HG03439 (cell line): ENCODE results near the gene GHRHR.

Experiments used
- ATAC-seq: cut with Tn5 transposase; IDR thresholded peaks from one replicate; pipeline ENCODE4 v1.9.1; 2021; ENCODE audit warnings: mild to moderate bottlenecking, moderate library complexity; ENCODE audit not compliant: unreplicated experiment

GHRHR gene

DNA sequence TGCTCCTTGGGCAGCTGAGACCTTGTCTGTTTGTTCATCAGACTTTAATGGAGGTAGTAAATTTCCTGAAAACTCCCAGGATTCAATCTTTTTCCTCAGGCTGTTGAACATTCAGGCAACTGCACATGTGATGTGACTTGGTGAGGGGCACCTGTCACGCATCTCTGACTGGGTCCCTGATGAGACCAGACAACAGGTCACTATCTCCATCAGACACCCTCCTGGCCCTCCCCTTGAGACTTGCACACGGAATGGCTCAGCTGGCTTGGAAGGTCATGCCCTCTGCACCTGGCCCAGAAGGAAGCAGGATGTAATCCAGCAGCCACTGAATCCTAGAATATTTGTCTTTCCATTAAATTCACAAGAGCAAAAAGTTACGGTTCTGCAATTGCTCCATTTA, 36.2 kb upstream of the GHRHR start:
- no peak for ATAC-seq

DNA sequence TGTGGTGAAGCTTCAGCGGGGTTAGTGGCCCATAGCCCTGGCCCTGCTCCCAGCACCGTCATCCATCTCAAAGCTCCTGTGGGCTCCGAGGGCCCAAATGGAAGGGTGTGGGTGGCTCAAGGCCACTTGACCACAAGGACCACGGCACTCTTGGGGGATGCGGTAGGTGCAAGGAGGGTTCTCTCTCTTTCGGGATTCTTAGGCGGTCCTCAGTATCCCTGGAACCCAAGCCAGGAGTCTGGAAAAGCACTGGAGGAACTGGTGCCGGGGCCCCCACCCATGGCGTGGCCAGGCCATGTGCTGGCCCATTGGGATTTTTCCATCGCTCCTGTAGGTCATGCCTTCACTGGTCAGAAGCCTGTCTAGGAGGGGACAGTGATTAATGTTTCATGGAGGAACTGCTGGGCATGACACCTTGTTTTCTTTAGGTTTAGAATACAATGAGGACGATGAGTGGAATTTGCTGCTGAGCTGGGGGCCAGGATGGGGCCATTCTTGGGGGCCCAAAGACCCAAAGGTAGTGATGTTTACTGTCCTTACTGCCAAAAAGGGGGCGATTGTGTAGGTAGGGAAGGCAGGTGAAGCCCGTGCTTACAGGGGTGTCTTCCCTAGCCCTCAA, 35.4 kb upstream of the GHRHR start:
- no peak for ATAC-seq

DNA sequence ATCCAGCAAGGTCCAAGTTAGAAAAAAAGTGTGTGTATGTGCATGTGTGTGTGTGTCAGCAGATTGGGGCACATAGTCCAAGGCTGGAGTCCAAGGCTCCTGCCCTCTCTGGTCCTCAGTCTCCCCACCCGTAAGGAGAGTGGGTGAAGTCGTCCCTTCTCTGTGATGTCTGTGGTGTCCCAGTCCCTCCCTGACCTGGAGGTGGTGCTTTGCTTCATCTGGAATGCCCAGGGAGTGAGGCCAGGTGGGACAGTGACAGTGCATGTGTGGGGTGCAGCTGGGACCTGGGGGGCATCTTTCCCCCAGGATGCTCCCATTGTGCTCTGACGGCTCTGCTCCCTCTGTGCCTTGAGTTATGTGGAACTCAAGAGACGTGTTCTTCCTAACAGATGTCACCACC, 34.1 kb upstream of the GHRHR start:
- ATAC-seq: no peak

DNA sequence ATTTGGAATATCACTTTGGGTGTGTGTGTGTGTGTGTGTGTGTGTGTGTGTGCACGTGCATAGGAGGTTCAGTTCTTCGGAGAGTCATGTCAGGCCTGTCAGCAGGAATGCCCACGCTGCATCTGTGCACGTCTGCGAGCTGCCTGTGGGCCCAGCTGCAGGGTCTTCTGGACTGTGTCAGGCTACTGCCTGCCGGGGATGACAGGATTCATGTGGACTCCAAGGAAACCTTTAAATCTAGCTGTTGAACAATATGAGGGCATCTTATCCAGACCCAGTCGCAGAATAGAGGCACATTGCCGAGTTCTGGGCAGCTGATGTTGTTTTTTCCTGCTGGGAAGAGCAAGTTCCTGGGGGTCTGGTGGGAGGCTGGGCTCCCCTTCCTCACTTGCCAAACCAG, 33.1 kb upstream of the GHRHR start:
- ATAC-seq: no peak

DNA sequence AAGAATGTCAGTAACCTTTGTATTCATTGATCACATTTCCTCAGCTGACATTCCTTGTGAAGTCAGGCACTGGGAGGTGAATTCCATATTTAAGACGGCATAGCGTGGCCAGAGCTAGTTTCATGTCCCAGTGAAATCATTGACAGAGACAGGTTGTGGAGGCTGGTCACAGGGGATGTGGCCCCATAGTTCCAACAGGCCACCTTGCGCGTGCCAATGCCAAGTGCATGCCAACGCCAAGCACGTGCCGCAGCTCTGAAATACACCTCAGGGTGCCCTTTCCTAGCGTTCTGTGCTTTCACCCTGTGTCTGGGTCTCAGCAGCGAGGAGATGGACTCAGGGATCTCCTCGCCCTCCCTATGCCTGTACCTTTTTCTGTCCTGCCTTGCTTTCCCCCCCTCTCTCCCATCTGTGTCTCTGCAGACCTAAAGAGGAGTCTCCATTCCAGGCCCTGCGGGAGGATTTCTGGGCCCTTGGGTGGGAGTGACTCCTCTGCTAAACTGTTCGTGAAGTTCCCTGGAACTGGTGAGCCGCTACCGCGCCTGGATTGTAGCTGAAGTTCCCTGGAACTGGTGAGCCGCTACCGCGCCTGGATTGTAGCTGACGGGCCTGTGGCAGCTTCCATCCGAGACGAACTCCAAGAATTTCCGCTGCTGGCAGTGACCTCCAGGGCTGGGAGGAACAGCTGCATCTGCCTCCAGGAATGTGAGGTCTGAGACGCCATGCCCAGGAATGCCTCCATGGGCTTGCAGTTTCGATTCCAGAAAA, 32.4 kb upstream of the GHRHR start:
- ATAC-seq: no peak

DNA sequence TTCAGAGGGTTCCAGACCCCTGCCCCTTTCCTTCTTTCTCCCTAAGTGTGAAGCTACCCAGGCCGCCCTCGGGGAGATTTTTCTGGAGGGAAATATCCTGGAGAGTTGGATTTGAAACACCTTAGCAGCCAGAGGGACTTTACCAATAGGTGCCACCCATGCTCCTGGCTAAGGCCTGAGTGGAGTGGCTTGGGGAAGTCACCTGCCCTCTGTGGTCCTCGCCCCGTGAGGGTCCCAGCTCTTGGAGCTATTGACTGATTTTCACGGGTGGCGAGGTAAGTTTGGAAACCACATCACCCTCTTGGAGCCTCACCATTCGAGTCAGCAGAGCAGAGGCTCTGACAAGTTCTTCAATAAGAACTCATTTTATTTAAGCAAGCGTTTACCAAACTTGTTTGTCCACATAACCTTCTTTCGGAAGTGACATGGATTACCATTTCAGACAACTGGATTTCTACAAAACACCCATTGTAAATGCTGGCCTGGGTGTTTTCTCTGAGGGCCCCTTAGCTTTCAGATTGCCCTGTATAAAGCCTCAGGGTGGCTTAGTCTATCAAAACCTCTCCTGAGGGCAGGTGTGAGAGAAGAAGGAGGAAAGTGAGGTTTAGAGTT, 31.7 kb upstream of the GHRHR start:
- no peak for ATAC-seq

DNA sequence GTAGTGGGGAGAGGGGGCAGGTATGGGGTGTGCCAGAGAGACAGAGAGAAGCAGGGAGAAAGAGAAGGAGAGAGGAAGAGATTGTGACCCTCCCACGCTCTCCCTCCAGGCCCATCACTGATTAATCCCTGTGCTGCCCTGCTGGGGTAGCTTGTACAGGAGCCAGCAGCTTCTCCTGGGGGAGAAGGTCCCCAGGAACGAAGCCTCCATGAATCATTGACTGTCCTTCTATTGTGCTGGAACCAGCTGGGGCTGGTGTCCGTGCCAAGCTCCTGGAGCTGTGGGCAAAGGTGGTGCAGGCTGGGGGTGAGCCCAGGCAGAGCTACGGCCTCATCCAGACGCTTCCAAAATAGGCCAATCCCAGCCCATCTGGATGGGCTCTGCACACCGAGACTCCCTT, 31.2 kb upstream of the GHRHR start:
- no peak for ATAC-seq

DNA sequence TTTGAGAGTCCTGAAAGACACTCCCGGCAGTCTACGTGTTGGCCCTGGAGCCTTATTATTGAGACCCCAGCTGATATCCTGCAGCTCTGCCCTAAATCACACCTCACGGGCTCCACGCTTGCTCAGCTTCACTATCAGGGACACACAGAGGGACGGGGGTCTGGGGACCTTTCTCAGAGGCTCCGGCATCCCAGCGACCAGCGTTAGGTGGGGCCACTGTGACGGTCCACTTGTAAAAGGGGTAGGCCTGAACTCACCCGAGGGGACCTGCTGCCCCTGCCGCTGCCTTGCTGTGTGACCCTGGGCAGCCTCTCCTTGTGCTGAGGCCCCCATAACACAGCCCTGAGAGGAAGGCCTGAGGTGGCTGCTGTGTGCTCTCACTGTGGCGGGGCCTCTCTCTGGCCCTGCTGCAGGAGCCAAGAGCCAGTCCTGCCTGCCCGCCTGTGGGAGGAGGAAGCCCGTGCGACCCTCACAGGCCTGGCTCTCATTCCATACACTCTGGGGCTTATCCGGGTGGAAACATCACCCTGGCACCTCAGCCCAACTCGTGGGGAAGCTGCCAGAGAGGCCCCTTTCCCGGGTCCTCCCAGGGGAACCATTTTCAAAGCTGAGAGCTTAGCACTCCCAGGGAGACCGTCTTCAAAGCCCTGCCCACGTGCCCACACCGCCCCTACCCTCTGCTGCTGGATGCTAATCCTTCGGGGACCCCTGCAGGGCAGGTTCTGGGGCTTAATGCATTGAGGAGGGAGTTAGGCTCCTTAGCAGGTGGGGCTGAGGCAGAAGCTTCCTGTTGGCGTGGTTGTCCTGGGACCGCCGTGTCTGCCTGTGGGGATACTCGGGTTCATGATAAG, 30.4 kb upstream of the GHRHR start:
- ATAC-seq: no peak

DNA sequence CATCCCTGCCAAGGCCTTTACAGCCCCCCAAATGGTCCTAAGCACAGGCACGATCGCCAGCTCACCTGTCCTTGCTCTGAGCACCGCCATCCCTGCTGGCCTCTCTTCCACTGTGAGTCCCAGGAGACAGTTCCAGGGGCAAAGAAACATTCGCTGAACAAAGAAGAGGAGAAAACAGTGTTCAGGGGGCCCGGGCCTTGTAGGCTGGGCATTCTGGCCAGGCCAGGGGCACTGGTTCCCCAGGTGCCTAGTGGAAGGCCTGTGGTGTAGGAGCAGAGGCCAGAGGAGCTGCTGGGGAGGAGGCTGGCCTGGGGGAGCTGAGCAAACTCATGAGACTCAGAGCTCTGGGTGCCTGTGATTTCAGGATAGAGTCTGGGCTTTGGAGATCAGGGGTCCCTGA, 29.5 kb upstream of the GHRHR start:
- ATAC-seq: no peak

DNA sequence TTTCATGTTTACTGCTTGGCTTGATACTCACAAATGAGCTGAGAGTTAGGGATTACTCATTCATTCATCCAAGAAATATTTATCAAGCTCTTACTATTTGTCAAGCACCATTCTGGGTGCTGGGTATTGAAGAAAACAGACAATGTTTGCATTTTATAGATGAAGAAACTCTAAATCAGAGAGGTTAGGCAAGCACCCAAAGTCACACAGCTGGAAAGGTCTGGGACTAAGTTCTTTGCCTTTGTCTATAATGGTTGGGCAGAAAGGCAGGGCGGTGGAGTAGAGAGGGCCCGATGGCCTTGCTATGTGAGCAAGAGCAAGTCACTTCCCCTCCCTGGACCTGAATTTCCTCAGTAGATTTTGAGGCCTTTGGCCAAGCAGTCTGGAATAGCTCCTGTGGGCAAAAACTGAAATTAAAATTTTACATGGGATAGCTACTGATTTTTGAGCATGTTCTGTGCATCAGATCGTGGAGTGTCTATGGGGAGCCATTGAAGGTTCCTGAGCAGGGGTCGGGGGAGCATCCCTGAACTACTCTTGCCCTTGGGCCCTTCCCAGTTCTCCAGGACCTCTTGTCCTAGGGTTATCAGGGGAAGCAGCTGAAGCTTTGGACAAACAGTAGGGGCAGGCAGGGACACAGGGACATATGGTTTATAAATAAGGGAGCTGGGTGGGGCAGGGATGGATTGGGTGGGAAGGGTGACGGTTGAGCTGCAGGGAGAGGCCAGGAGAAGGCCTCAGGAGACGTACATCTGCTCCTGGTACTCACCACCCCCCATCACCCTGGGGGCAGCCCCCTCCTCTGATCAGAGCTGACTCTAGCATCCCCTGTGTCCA, 28.8 kb upstream of the GHRHR start:
- no peak for ATAC-seq

DNA sequence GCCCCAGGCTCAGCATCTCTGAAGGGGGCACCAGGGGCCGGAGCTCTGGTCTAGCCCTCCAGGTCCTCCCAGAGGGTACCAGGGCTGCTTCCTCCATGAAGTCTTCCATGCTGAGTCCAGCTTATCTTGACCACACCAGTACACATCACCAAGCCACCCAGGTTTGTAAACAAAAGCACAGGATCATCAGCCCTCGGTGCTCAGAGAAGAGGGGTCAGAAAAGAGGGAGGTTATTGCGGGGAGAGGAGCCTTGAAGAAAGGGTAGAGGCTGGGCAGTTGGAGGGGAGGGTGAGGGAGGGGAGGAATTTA, 28.2 kb upstream of the GHRHR start:
- no peak for ATAC-seq

DNA sequence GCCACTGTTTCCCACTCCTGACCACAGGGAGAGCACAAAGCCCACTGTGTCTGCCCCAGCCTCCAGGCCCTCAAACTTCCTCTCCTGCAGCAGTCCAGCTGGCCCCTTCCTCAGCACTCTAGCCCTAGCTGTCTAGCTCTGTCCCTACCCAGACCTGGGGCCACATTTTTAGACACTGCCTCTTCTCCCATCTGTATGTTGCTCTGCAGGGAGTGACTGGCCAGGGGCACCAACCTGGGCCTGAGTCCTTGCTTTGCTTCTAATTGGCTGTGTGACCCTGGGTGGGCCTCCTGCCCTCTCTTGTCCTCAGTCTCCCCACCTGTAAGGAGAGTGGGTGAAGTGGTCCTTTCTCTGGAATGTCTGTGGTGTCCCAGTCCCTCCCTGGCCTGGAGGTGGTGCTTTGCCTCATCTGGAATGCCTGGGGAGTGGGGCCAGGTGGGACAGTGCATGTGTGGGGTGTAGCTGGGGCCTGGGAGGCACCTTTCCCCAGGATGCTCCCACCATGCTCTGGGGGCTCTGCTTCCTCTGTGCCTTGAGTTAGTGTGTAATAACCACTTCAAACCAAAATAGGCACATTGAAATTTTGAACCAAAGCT, 27.0 kb upstream of the GHRHR start:
- no peak for ATAC-seq

DNA sequence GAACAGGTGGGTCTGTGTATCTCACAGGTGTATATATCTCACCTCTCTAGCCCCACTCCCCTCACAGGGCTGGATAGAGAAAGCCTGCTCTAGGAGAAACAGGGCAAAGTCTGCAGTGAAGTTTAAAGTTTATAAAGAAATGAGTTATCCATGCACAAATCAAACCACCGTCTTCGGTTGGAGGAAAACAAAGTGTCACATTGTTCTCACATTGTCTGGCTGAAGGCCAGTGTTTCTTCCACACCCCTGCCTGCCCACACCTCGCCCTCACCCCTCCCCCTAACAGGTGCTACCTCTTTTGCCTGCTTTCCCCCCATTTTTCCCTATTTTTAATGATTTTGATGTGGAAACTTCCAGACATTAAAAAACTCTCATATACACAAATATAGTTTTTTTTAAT, 26.3 kb upstream of the GHRHR start:
- ATAC-seq: no peak

DNA sequence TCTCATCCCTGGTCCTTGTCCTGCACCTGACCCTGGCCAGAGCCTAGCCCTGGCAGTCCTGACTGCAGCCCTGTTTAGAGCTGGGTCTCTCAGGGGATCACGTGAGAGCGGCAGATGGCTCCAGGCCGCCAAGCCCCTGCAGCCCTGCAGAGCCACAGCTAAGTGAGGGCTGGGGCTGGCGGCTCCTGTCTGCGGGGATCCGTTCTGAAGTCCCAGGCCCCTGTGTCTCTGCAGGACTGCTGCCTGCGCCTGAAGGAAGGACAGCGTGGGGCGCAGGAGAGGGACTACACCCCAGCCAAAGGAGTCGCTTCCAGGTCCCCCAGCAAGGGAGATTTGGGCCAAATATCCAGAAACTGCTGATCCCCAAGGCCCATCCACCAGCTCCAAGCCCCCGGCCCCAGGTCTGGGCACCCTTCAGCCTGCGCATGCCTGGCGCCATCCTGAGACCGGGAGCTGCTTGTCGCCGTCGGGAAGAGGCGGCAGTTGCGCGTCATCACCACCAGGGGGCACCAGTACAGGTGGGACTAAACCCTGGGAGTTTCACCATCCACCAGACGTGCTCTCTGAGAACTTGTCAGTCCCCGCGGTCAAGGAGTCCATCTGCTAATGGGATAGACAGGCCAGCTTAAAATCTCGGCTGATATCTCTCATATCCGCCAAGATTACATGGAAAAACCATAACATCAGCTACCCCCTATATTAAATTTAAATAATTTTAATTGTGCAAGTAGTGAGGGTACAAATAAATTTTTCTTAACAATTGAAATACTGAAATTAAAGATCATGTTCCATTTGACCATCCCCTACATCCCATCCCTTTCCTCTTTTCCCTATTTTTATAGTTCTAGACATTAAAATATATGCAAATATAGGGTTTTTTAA, 25.1 kb upstream of the GHRHR start:
- peak; percentile 93 for ATAC-seq

DNA sequence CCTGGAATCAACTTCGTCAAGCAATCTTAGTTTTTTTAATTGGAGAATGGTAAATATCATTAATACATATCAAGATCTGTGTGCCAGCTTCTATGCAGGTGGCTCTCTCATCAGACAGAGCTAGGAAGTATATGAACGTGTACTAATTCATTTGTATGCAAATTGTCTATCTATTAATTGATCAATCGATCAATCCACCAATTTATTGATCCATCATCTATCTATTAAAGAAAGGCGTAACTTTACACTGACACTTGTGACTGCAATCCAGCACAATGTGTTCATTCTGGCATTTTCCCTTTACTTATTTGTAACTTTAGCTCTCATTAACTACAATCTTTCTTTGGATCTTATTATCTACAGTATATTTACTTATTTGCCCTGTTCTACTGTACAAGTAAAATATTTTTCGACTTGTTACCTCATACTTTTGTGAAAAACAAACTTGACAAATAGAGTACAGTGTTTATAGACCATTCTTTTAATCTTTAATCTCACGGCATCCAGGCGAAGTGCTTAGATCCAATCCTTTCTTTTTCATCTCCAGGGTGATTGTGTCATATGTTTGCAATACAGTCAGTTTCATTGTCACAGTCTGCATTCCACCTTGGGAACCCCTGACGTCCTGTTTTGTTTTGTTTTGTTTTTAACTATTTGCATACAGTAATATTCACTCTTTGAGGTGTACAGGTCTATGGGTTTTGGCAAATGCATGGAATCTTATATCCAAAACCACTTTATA, 22.0 kb upstream of the GHRHR start:
- ATAC-seq: no peak

DNA sequence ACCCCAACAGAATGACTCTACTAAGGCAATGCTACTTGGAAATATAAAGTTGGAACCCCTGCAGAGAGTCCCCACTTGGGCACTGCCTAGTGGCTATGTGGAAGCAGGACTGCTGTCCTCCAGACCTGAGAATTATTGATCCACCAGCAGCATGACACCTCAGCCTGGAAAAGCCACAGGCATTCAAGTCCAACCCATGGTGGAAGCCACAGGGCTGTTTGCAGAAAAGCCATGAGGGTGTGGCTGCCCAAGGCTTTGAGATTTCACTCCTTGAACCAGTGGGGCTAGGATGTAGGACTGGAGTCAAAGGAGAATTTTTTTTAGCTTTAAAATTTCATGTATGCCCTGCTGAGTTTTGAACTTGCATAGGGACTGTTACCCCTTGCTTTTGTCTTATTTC, 13.6 kb upstream of the GHRHR start:
- ATAC-seq: no peak

DNA sequence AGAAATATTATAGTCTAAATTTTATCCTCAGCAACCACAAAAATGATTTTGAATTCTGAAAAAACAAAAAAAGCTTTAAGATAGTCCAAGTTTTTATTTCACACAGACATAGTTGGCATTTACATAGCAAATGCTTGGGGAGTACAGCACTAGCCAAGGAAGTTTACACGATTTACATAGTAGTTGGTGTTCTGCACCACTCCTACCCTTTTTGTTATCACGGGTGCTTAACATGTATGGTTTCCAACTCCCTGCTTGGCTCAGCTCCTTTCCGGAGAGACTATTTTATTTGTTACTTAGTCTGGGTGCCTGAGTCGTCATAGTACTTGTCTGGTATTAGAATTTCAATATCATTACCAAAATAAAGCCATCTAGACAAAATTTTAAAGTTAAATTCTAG, 8.8 kb upstream of the GHRHR start:
- ATAC-seq: no peak

DNA sequence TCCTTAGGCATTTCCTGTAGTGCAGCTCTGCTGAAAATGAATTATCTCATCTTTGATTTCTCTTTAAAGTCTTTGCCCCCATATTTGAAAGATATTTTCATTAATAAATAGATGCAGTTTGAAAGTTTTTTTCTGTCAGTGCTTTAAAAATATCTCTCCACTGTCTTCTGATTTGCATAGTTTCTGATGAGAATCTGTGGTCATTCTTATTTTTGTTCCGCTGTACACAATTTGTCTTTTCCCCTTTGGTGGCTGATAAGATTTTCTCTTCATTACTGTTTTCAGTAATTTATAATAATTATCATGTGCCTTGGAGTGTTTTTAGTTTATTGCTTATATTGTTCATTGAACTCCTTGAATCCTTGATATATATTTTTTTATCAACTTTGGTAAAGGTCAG, 7.0 kb upstream of the GHRHR start:
- no peak for ATAC-seq

DNA sequence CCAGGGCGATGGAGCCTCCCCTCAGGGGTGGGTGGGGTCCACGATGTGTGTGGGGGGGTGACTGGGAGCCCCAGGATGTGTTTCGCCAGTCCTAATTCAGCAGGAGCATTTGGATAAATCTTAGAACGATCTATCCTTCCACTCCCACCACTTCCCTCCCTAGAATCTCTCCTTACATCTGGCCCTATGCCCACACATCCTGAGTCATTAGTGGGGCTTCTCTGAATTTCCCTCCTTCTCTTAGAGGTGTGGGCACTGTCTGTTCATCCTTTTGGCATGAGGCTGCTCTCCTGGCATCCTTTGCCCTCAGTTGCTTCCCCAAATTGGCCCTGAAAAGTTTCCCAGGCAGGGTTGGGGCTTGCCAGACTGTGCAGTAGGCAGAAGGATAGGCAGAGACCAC, 1.6 kb downstream of the GHRHR start:
- no peak for ATAC-seq
